IPS-18a (cell line): Measurements from ENCODE around the gene CCL11.

Source experiments
- H3K27ac ChIP-seq: one replicate; pipeline ENCODE4 v1.5.1; 2013; ENCODE audit warnings: low read length
- H3K27me3 ChIP-seq: one replicate; pipeline ENCODE4 v1.6.1; 2013; ENCODE audit warnings: mild to moderate bottlenecking, low read length; ENCODE audit not compliant: control insufficient read depth, insufficient read depth
- H3K36me3 ChIP-seq: one replicate; pipeline ENCODE4 v1.6.1; 2013; ENCODE audit warnings: low read depth, low read length; ENCODE audit not compliant: control insufficient read depth
- H3K4me1 ChIP-seq: one replicate; pipeline ENCODE4 v1.6.1; 2013; ENCODE audit warnings: low read depth, low read length; ENCODE audit not compliant: control insufficient read depth
- H3K4me3 ChIP-seq: one replicate; pipeline ENCODE4 v1.5.1; 2013; ENCODE audit warnings: low read length
- H3K9ac ChIP-seq: one replicate; pipeline ENCODE4 v1.6.1; 2013; ENCODE audit warnings: mild to moderate bottlenecking, low read length, moderate library complexity
- H3K9me3 ChIP-seq: one replicate; pipeline ENCODE4 v1.6.1; 2013; ENCODE audit warnings: low read depth, low read length; ENCODE audit not compliant: control insufficient read depth

Gene CCL11

GRCh38 chr17:34285286-34285792 lies at the start of gene CCL11:
Gene CCL11 (plus strand): TSS chr17:34285742. CDS start chr17:34285809, 67 bp downstream.
- Histone ChIP-seq H3K36me3 (no peaks in the 10 kb centered on the region), H3K27me3 (no peaks in the 10 kb centered on the region), H3K9me3 (no peaks in the 10 kb centered on the region), H3K4me3 (no peak within 1 kb of the TSS), H3K27ac (no peak within 1 kb of the TSS), H3K4me1 (no peaks in the 10 kb centered on the region), H3K9ac (no peak within 1 kb of the TSS)

- Histone ChIP-seq H3K27me3 (no peaks in the 10 kb centered on the region), H3K36me3 (no peaks in the 10 kb centered on the region), H3K9me3 (no peaks in the 10 kb centered on the region), H3K27ac (no peak overlapping the region), H3K4me1 (no peaks in the 10 kb centered on the region), H3K4me3 (no peak overlapping the region), H3K9ac (no peak overlapping the region)
Measured at GRCh38 chr17:34236281-34236892, 49.2 kb upstream of the CCL11 start.

- Histone ChIP-seq H3K4me1 (no peaks in the 10 kb centered on the region), H3K9me3 (no peaks in the 10 kb centered on the region), H3K4me3 (no peak overlapping the region), H3K27me3 (no peaks in the 10 kb centered on the region), H3K27ac (no peak overlapping the region), H3K9ac (no peak overlapping the region), H3K36me3 (no peaks in the 10 kb centered on the region)
Measured at GRCh38 chr17:34237458-34237857, 48.1 kb upstream of the CCL11 start.

- H3K9ac ChIP-seq, result no peak overlapping the region
- no peaks in the 10 kb centered on the region for H3K9me3 ChIP-seq
- no peak overlapping the region for H3K4me3 ChIP-seq
- H3K36me3 ChIP-seq, result no peaks in the 10 kb centered on the region
- H3K4me1 ChIP-seq, result peaks cover 3% of the 10 kb centered on the region
- H3K27ac ChIP-seq, result no peak overlapping the region
- H3K27me3 ChIP-seq, result no peaks in the 10 kb centered on the region
Measured at GRCh38 chr17:34241062-34241461, 44.5 kb upstream of the CCL11 start.

- no peaks in the 10 kb centered on the region for H3K36me3 ChIP-seq
- H3K27ac ChIP-seq, result no peak overlapping the region
- H3K4me1 ChIP-seq, result peaks cover 3% of the 10 kb centered on the region
- no peak overlapping the region for H3K4me3 ChIP-seq
- no peaks in the 10 kb centered on the region for H3K27me3 ChIP-seq
- H3K9ac ChIP-seq, result no peak overlapping the region
- H3K9me3 ChIP-seq, result no peaks in the 10 kb centered on the region
Measured at GRCh38 chr17:34242587-34243363, 42.8 kb upstream of the CCL11 start.

DNA sequence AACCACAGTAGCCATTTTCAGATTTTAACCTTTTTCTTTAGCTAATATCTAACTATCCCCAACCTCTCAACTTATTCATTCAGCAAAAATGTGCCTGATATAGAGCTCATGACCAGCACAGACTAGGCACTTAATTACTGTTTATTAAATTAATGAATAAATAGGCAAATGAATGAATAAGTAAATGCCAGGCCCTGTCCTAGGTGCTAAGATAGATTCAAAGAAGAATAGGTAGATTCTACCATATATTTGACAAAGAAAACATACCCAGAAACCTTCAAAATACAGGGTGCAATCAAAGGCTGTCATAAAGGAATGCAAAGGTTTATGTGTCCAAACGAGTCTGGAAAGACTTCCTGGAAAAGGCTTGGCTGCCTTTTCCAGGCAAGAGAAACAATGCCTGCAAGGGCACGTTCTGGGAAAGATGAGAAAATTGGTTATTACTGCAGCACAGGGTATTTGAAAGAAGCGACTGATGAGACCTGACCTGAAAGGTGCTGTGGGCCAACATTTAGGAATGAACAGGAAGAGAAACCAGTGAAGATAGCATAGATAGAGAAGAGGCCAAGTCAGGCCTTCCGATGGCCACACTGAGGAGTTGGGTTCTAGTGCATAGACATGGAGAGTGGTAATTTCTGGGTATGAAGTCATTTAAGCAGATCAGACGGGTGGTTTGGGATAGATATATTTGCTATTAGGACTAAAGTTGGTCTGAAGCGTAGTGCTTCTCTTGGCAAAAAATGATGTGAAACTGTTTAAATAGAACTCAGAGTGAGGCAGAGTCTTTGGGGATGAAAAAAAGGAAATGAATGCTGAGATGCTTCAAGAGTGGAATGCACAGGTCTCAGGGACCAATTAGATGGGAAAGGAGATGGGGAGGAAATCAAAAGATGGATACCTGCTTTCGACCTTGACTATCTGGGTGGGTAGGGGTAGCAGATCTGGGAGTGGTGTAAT lies 41.9 kb upstream of the CCL11 start:
- Histone ChIP-seq H3K36me3 (no peaks in the 10 kb centered on the region), H3K27me3 (no peaks in the 10 kb centered on the region), H3K27ac (no peak overlapping the region), H3K9ac (no peak overlapping the region), H3K9me3 (no peaks in the 10 kb centered on the region), H3K4me3 (no peak overlapping the region), H3K4me1 (peaks cover 3% of the 10 kb centered on the region)

GRCh38 chr17:34245351-34245905 lies 40.1 kb upstream of the CCL11 start:
- H3K4me1 ChIP-seq, result peaks cover 3% of the 10 kb centered on the region
- H3K27me3 ChIP-seq, result no peaks in the 10 kb centered on the region
- H3K36me3 ChIP-seq, result no peaks in the 10 kb centered on the region
- H3K27ac ChIP-seq, result no peak overlapping the region
- H3K4me3 ChIP-seq, result no peak overlapping the region
- no peak overlapping the region for H3K9ac ChIP-seq
- H3K9me3 ChIP-seq, result no peaks in the 10 kb centered on the region

- no peaks in the 10 kb centered on the region for H3K27me3 ChIP-seq
- no peak overlapping the region for H3K9ac ChIP-seq
- no peaks in the 10 kb centered on the region for H3K9me3 ChIP-seq
- no peaks in the 10 kb centered on the region for H3K36me3 ChIP-seq
- H3K27ac ChIP-seq, result no peak overlapping the region
- no peak overlapping the region for H3K4me3 ChIP-seq
- peaks cover 10% of the 10 kb centered on the region for H3K4me1 ChIP-seq
Measured at GRCh38 chr17:34246446-34246845, 39.1 kb upstream of the CCL11 start.

DNA sequence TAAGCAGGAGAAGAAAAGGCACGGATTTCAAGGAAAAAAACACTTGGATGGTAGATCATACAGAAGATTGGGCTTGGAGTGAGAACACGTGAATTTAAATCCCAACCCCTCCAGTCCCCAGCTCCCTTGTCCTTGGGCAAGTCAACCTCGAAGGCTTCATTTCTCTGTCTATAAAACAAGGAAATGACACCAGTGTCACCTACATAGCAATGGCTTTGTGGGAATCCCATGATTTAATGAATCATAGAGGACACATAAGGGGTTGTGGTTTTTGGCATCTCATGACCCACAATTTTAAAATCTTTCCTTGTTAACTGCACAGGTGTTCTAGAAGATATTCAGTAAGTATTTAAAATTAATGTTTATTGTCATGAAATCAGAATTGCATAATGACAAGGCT lies 38.7 kb upstream of the CCL11 start:
- H3K9ac ChIP-seq, result no peak overlapping the region
- H3K4me1 ChIP-seq, result peaks cover 10% of the 10 kb centered on the region
- no peaks in the 10 kb centered on the region for H3K27me3 ChIP-seq
- no peaks in the 10 kb centered on the region for H3K36me3 ChIP-seq
- no peaks in the 10 kb centered on the region for H3K9me3 ChIP-seq
- H3K27ac ChIP-seq, result no peak overlapping the region
- H3K4me3 ChIP-seq, result no peak overlapping the region

GRCh38 chr17:34248511-34249024 lies 37.0 kb upstream of the CCL11 start:
- Histone ChIP-seq H3K4me3 (no peak overlapping the region), H3K27ac (no peak overlapping the region), H3K36me3 (no peaks in the 10 kb centered on the region), H3K27me3 (no peaks in the 10 kb centered on the region), H3K4me1 (peaks cover 7% of the 10 kb centered on the region), H3K9ac (no peak overlapping the region), H3K9me3 (no peaks in the 10 kb centered on the region)

DNA sequence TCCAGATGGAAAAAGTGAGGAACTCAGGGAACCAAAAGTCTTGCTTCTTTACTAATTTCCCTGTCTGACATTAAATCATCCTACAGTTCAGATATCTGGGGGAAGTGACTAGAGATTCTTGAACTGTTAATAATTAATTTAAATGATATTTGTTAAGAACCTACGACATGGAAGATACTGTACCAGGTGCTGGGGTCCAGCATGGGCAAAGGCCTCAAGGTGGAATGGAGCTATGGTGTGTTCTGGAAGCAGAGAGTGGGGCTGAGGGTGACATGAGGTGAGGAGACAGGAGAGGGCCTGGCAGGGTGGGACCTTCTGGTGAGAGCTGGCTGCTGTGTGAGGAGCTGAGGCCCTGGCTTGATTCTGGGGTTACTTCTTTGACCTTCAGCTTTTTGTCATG lies 36.5 kb upstream of the CCL11 start:
- Histone ChIP-seq H3K9ac (no peak overlapping the region), H3K36me3 (no peaks in the 10 kb centered on the region), H3K4me1 (peaks cover 9% of the 10 kb centered on the region), H3K4me3 (no peak overlapping the region), H3K9me3 (no peaks in the 10 kb centered on the region), H3K27me3 (no peaks in the 10 kb centered on the region), H3K27ac (no peak overlapping the region)
